CD4-positive, CD25-positive, alpha-beta regulatory T cell (primary cell): ENCODE measurements around the gene LYSMD3. TPM values are rescaled to one million over a fixed set of nuclear protein-coding genes. Genes with fewer than 3 reads are reported as not detected.
A peak's percentile ranks its signal among the peaks of the same experiment; 100 is the strongest.

Experiments used
- ATAC-seq, 2 donors: fragments of 150-1000 bp; cut with Tn5 transposase; one replicate each; pipeline ENCODE4 v1.10.0; 2021; ENCODE audit warnings: low read depth in 2 of 2, moderate number of reproducible peaks in 2 of 2, moderate library complexity in 1 of 2
- DNase-seq, 3 donors: peaks; one replicate each; pipeline versions ENCODE4 v3.0.0 to v3.0.0-alpha.2; 2012 to 2022; ENCODE audit warnings: mixed read lengths in 1 of 3
- H3K27ac ChIP-seq: one replicate; pipeline ENCODE4 v1.7.0; 2013; ENCODE audit warnings: mild to moderate bottlenecking, low read length; ENCODE audit not compliant: insufficient read depth, poor library complexity, severe bottlenecking
- H3K27me3 ChIP-seq: one replicate; pipeline ENCODE4 v1.7.0; 2013; ENCODE audit warnings: low read length; ENCODE audit not compliant: control insufficient read depth, insufficient read depth
- H3K36me3 ChIP-seq: one replicate; pipeline ENCODE4 v1.7.0; 2013; ENCODE audit warnings: mild to moderate bottlenecking, low read length, moderate library complexity; ENCODE audit not compliant: control insufficient read depth, insufficient read depth
- H3K4me1 ChIP-seq: 2 replicates; pipeline ENCODE4 v1.7.0; 2013; ENCODE audit warnings: mild to moderate bottlenecking, low read length; ENCODE audit not compliant: insufficient read depth, control insufficient read depth, poor library complexity, severe bottlenecking
- H3K4me3 ChIP-seq: one replicate; pipeline ENCODE4 v1.7.0; 2013; ENCODE audit warnings: low read depth, mild to moderate bottlenecking, low read length, moderate library complexity
- H3K9me3 ChIP-seq, 2 experiments: 1 replicate in 1 of 2; 2 replicates in 1 of 2; pipeline ENCODE4 v1.7.0; 2013; ENCODE audit warnings: low read length in 2 of 2, mild to moderate bottlenecking in 1 of 2, moderate library complexity in 1 of 2; ENCODE audit not compliant: control insufficient read depth in 2 of 2
- H3K27ac Mint-ChIP-seq, 3 donors: one replicate each; pipeline ENCODE4 v1.8.0; 2020 to 2022; ENCODE audit warnings: mild to moderate bottlenecking in 3 of 3, mixed read lengths in 3 of 3, moderate library complexity in 2 of 3
- H3K27me3 Mint-ChIP-seq: one replicate; pipeline ENCODE4 v1.8.0; 2022; ENCODE audit warnings: mild to moderate bottlenecking, mixed read lengths
- H3K36me3 Mint-ChIP-seq: one replicate; pipeline ENCODE4 v1.8.0; 2020; ENCODE audit warnings: mixed read lengths
- H3K4me1 Mint-ChIP-seq, 4 donors: one replicate each; pipeline ENCODE4 v1.8.0; 2020 to 2022; ENCODE audit warnings: mixed read lengths in 4 of 4, mild to moderate bottlenecking in 1 of 4
- H3K4me3 Mint-ChIP-seq, 4 donors: one replicate each; pipeline ENCODE4 v1.8.0; 2020 to 2022; ENCODE audit warnings: mild to moderate bottlenecking in 4 of 4, mixed read lengths in 4 of 4, moderate library complexity in 3 of 4
- H3K9me3 Mint-ChIP-seq, 7 donors: one replicate each; pipeline ENCODE4 v1.8.0; 2020 to 2022; ENCODE audit warnings: mixed read lengths in 7 of 7, mild to moderate bottlenecking in 3 of 7, moderate library complexity in 2 of 7
- polyA plus RNA-seq, 4 donors: library from polyadenylated mRNA; unstranded; fragments of 300-500 nt; fragmentation: Illumina TruSeq; gene quantifications; one replicate each; pipeline ENCODE4 v1.2.3, GENCODE V29; 2021
- total RNA-seq: library from RNA; stranded (reverse); gene quantifications from one replicate; pipeline ENCODE4 v1.2.3, GENCODE V29; 2022

Gene LYSMD3
- total and polyA plus RNA-seq, 5 donors from 2014 or later: 8.3 to 34.4 (median 11.2) TPM

DNA sequence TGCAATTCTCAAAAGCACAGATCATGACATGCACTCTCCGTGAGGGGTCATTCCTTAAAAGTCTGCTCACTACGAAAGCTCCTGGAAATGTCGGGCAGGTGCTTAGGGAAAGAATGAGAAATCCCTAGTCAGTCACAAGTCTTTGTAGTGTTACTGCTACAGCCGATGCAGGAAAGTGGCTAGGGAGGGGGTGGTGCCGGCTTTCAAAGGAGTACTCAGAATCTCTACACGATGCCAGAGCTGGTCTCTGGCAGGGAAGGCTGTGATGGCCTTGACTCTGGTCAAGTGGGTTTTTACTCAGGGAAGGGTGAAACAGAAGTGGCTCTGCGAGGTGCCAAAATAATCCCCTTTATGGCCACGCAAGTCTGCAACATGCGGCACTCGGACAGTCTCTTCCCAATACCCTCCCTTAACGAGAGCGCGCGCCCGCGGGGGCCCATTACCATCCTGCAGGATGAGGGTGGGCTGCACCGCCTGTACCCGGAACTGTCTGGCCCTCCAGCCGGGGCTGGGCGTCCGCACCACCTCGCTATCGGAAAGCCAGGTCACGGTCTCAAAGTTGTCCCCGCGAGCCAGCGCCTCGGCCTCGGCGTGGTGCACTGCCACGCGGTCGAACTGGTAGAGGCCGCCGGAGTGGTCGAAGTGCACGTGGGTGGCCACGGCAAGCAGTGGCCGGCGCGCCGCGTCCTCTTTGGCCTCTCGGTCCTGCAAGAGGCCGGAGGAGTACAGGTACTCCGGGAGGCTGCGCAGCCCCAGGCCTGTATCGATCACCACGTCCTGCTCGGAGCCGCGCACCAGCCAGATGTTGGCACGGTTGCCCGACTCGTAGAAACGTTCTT lies 55.8 kb downstream of the LYSMD3 start:
- peak in 2 of 3 donors; percentile 12 to 37 for DNase-seq

DNA sequence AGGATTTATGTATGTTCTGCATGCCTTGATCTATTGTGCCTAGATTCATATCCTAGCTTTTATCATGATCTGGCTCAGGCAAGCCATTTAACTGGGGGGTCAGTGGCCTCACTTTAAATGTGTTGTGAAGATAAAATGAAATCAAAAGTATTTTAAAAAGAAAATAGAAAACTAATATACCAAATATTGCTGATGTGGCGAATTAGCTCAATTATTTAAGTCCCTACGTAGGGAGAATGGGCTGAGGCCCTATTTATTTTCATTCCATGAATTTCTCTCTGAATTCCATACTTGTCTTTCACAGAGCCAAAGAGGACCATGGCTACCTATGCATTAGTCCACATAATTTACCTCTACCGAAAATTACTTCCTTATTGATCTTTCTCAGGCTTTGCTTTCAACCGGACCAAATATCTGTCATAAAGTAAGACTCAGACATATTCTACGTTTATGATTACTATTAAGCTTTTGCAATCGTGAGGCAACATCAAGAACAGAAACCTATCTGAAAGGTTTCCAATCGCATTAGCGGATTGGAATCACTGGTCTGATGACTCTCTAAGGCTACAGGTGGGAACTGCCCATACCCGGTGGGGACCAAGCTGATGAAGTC lies 56.5 kb downstream of the LYSMD3 start:
- H3K4me3 ChIP-seq: peak overlapping the region; percentile 88
- H3K4me1 Mint-ChIP-seq: peaks cover 11 to 44% (median 34%) of the 10 kb centered on the region in 4 donors
- H3K27ac ChIP-seq: no peak overlapping the region
- H3K4me1 ChIP-seq: peaks cover 24% of the 10 kb centered on the region
- peaks cover 7% of the 10 kb centered on the region for H3K36me3 ChIP-seq
- peaks cover 0 to 14% (median 4%) of the 10 kb centered on the region in 7 donors for H3K9me3 Mint-ChIP-seq
- H3K4me3 Mint-ChIP-seq: peak overlapping the region; percentile 97 to 100 (median 98)
- peaks cover 33% of the 10 kb centered on the region for H3K36me3 Mint-ChIP-seq
- H3K27me3 ChIP-seq: no peaks in the 10 kb centered on the region
- no peak for DNase-seq
- no peak for ATAC-seq
- peaks cover 0 to 3% of the 10 kb centered on the region in 2 experiments for H3K9me3 ChIP-seq
- H3K27ac Mint-ChIP-seq: peak overlapping the region in 2 of 3 donors; percentile 82 to 94
- H3K27me3 Mint-ChIP-seq: no peaks in the 10 kb centered on the region

More for the DNA sequence above, 55.8 kb downstream of the LYSMD3 start:
- Histone ChIP-seq H3K27me3 (no peaks in the 10 kb centered on the region), H3K9me3 (no peaks in the 10 kb centered on the region), H3K36me3 (peaks cover 7% of the 10 kb centered on the region), H3K4me3 (peak overlapping the region; percentile 88), H3K4me1 (peaks cover 24% of the 10 kb centered on the region), H3K27ac (peak overlapping the region; percentile 77)
- no peak for ATAC-seq
- Mint-ChIP-seq H3K4me1 (peaks cover 11 to 44% (median 31%) of the 10 kb centered on the region in 4 donors), H3K36me3 (peaks cover 25% of the 10 kb centered on the region), H3K9me3 (peaks cover 0 to 9% (median 0%) of the 10 kb centered on the region in 7 donors), H3K27me3 (no peaks in the 10 kb centered on the region), H3K4me3 (peak overlapping the region; percentile 97 to 100 (median 98)), H3K27ac (peak overlapping the region; percentile 94 to 96 (median 96))

Other genes starting within 250 kb of the LYSMD3 start
- 5.2 TPM for gene CETN3, start 119.8 kb downstream of the LYSMD3 start, total RNA-seq
- 10 to 100 TPM; 19.6 to 31.0 (median 20.7) TPM for gene CETN3, start 119.8 kb downstream of the LYSMD3 start, polyA plus RNA-seq
- 4.2 TPM for gene MBLAC2, start 54.8 kb downstream of the LYSMD3 start, total RNA-seq
- gene MBLAC2, start 54.8 kb downstream of the LYSMD3 start, polyA plus RNA-seq: 1 to 10 TPM; 2.0 to 5.4 (median 3.6) TPM
- 0.91 TPM for gene POLR3G, start 54.7 kb downstream of the LYSMD3 start, total RNA-seq
- gene POLR3G, start 54.7 kb downstream of the LYSMD3 start, polyA plus RNA-seq: 1 to 10 TPM; 1.2 to 1.9 (median 1.5) TPM
- 0.52 TPM for gene ADGRV1, start 29.2 kb upstream of the LYSMD3 start, total RNA-seq
- gene ADGRV1, start 29.2 kb upstream of the LYSMD3 start, polyA plus RNA-seq: under 1 TPM in 1 of 4 donors, not detected in 3; 0.42 TPM